HG03045 (cell line): ENCODE results near the gene MT1E.
"Not testable (repeated sequence)": the region's sequence is repeated elsewhere in the genome, so short reads cannot be mapped to it uniquely, and the experiment has no call there.

Experiments
- ATAC-seq: cut with Tn5 transposase; IDR thresholded peaks from one replicate; pipeline ENCODE4 v1.9.1; 2021; ENCODE audit warnings: mild to moderate bottlenecking, moderate library complexity; ENCODE audit not compliant: unreplicated experiment

MT1E gene

GRCh38 chr16:56643080-56643778, 17.6 kb downstream of the MT1E start:
- ATAC-seq = peak; percentile 61

GRCh38 chr16:56643833-56644232, 18.3 kb downstream of the MT1E start:
- ATAC-seq = no peak

GRCh38 chr16:56645311-56645710, 19.7 kb downstream of the MT1E start:
- no peak for ATAC-seq

- no peak for ATAC-seq
These were observed 20.3 kb downstream of the MT1E start for GRCh38 chr16:56645838-56646237.

GRCh38 chr16:56647641-56648431, 22.3 kb downstream of the MT1E start:
- ATAC-seq = no peak

- no peak for ATAC-seq
These were observed 23.7 kb downstream of the MT1E start for GRCh38 chr16:56649271-56649670.

GRCh38 chr16:56649820-56650219, 24.2 kb downstream of the MT1E start:
- no peak for ATAC-seq

- no peak for ATAC-seq
These were observed 26.0 kb downstream of the MT1E start, which contains the start of gene MT1B for GRCh38 chr16:56651586-56651985. MT1B (plus strand) TSS chr16:56651886; CDS start chr16:56651954, 68 bp downstream.

- no peak for ATAC-seq
These were observed 27.0 kb downstream of the MT1E start for GRCh38 chr16:56652600-56652999.

GRCh38 chr16:56653218-56653617, 27.6 kb downstream of the MT1E start:
- no peak for ATAC-seq

- ATAC-seq = no peak
These were observed 32.2 kb downstream of the MT1E start, which contains the start of gene MT1F for GRCh38 chr16:56657555-56658326. MT1F (plus strand) TSS chr16:56657959; CDS start chr16:56658059, 100 bp downstream.

GRCh38 chr16:56658327-56658875, 32.8 kb downstream of the MT1E start:
- ATAC-seq = no peak

GRCh38 chr16:56662357-56663354, 37.1 kb downstream of the MT1E start:
- ATAC-seq = no peak

GRCh38 chr16:56664506-56664905, 38.9 kb downstream of the MT1E start:
- ATAC-seq = no peak

GRCh38 chr16:56665286-56666261, 40.0 kb downstream of the MT1E start:
- not testable (repeated sequence) for ATAC-seq

- no peak for ATAC-seq
These were observed 42.3 kb downstream of the MT1E start, which contains the start of gene MT1G for GRCh38 chr16:56667581-56668571. MT1G (minus strand) TSS chr16:56668065; CDS start chr16:56667993, 72 bp downstream.
